Stimulated activated CD8-positive, alpha-beta memory T cell treated with anti-CD3 and anti-CD28 coated beads, Interleukin-4, amount 100 ng/mL, for 48 hours (primary cell): Measurements from ENCODE around the gene GORAB.

Experiments
- DNase-seq: peaks from one replicate; pipeline ENCODE4 v3.0.0-alpha.2; 2020

GORAB gene

DNA sequence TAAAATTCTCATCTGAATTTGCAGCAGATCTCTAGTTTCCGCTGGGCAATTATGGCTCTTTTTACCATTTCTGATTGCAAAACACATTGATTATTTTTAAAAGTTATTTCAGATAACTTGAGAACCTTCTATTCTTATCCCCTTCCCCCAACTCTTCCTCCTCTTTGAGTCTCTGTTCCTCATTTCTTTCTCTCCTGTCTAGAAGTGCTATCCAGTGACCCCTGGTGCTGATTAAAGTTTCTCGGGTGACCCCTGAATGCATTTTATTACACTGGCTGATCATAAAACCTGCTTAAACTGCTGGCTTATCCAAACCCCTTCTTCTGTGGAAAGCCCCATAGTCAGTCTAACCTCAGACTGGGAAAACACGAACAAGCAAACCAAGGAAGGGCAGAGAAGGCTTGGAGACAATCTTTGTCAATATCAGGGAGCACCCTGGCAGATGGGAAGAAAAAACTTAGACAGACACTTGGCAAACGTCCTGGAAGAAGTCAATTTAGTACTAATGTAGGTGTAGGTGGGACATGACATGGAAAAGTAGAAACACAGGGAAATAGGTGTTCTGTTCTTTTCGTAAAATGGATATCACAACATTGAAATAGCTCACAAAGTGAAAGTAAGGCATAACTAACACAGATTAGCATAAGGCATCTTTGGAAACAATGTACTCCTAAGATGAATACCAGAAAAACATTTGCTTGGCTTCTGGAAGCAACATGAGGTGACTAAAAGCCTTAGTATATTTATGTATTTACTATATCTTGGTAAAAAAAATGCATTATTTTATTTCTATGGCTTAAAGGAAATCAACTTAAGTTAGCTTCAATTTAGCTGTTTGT, 61.4 kb downstream of the GORAB start:
- no peak for DNase-seq

DNA sequence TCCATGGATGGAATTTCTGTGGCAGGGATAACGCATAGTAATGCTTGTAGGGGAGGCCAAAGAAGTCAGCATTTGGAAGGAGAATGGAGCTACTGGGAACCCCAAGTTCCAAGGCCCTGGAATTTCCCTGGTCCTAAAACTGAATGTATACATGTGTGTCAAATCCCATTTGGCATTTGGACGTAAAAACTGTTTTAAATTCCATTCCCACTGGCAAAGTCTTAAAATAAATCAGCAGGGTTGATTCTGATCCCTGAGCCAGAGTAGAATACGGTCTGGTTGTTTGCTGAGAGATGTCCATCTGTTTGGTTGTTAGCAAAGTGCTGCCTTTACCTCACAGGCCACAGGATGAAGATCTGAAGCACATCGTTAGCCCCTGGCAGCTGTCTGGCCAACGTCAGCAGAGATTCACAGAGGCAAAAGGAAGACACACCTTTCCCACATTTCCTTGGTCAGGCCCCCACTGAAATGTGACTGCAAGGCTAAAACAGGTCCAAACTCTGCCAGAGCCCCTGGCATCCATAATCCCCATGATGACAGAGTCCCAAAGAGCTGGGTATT, 62.2 kb downstream of the GORAB start:
- DNase-seq, result no peak

DNA sequence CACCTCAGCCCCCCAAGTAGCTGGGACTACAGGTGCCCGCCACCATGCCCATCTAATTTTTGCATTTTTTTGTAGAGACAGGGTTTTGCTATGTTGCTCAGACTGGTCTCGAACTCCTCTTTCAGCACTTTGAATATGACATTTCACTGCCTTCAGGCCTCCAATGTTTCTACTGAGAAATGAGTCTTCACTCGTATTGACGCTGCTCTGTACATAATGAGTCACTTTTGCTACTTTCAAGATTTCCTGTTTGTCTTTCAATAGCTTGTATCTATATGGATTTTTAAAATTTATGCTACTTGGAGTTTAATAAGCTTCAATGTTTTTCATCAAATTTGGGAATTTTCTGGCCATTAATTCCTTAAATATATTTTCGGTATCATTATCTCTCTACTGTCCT, 64.7 kb downstream of the GORAB start:
- no peak for DNase-seq

DNA sequence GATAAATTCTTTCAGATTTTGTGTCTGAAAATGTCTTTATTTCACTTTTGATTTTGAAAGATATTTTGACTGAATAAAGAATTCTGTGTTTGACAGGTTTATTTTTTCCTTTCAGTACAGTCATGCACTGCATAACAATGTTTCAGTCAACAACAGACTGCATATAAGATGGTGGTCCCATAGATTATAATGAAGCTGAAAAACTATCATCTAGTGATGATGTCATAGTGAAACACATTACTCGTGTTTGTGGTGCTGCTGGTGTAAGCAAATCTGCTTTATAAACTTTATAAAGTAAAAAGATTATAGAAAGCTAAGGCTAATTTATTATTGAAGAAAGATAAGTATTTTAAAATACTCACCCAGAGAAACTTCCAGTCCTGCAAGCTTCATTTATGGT, 66.7 kb downstream of the GORAB start:
- DNase-seq, result no peak

DNA sequence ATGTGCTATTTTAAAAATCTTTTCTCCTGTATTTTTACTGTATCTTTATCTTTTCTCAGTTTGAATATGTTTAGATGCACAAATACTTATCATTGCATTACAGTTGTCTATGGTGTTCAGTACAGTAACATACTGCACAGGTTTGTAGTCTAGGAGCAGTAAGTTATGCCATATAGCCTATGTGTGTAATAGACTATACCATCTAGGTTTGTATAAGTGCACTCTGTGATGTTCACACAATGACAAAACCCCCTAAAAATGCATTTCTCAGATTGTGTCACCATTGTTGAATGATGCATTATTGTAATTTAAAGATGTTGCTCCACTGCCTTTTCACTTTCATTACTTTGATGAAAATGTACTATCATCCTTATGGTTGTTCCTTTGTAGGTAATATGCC, 67.1 kb downstream of the GORAB start:
- DNase-seq, result no peak

DNA sequence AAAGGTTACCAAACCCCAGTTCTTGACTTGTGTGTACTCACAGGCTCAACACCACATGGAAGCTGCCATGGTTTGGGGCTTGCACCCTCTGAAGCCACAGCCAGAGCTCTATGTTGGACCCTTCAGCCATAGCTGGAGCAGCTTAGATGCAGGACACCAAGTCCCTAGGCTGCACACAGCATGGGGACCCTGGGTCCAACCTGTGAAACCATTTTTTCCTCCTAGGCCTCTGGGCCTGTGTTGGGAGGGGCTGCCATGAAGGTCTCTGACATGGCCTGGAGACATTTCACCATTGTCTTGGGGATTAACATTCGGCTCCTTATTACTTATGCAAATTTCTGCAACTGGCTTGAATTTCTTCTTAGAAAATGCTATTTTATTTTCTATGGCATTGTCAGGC, 69.9 kb downstream of the GORAB start:
- DNase-seq, result no peak
